ENCODE data around the gene LMO1.

LMO1 gene

DNA sequence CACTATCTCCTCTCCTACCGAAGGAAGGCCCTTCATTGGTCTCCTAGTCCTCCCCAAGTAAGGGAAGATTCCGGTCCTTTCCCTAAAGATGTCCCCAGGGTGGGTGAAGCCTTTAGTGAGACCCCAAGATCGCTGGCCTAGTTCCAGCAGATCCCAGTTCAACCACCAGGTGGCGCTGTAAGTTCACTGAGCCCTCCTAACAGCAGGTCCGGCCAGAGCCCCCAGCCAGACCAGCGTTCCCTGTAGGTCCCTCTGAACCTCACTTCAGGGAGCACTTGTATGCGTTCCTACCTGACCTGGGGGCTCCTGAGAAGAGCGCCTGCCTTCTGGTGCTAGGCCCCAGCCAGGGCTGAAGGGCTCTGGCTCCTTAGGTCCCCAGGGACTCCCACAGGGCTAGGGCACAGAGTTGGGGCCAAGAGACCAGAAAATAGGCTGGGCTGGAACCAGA lies 38.1 kb downstream of the LMO1 start:
- TF ChIP-seq ZNF274 (IDR thresholded peaks at IDR 0.05; ENCODE audit: low read depth, low read length): no peak
- no peak overlapping the region for H3K4me3 ChIP-seq (ENCODE audit: low read length)

GRCh38 chr11:8224711-8225110 lies 39.0 kb downstream of the LMO1 start:
- no peak overlapping the region for H3K4me3 ChIP-seq (ENCODE audit: low read length)
- no peak for TF ChIP-seq ZNF274 (IDR thresholded peaks at IDR 0.05; ENCODE audit: low read depth, low read length)

- H3K4me3 ChIP-seq (ENCODE audit: low read length): no peak overlapping the region
- TF ChIP-seq ZNF274 (IDR thresholded peaks at IDR 0.05; ENCODE audit: low read depth, low read length): no peak
These were observed 39.5 kb downstream of the LMO1 start for GRCh38 chr11:8224161-8224591.

DNA sequence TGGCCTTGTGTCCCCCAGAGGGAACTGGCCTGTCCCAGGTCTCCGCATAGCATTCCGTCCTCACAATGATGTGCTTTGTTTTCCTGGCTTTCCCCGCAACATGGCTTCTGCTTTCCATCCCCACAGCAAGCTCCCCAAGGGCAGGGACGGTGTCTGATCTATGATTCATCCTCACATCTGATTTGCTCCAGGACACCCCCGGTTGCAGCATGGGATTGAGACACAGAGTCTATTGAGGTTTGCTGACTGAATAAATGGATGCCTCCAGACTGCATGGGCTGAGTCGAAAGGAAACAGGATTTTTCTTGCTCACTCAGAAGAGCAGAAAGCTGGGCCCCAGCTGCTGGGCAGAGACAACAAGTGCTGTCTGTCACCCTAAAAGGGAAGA lies 40.2 kb downstream of the LMO1 start:
- no peak for TF ChIP-seq ZNF274 (IDR thresholded peaks at IDR 0.05; ENCODE audit: low read depth, low read length)
- no peak overlapping the region for H3K4me3 ChIP-seq (ENCODE audit: low read length)

DNA sequence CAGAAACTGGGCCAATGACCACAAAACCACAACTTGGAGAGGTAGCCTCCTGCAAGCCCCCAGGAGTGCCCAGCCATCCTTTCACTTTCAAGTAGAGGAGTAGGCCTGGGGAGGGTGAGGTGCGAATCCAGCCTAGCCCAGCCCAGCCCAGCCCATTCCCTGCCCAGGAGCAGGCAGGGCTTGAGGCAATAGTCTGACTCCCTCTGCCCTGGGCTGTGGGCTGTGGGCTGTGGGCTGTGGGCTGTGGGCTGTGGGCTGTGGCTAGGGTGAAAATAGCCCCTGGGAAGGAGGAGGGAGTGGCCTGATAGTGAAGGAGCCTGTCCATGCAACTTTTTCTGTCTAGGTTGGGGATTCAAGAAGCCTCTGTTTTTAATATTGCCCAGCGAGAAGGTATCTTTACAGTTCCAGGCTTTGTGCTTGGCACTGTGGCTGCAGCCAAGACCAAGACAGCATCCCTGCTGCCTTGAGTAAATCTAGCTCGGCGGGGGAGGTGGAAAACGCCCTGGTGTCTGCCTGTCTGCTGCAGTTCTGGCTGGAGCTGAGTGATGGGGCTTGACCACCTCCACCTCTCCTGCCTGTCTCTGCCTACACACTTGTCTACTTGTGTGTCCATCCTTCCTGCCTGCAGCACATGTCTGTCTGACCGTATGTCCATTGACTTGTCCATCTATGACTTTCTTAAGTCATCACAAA lies 40.7 kb downstream of the LMO1 start:
- no peak for TF ChIP-seq ZNF274 (IDR thresholded peaks at IDR 0.05; ENCODE audit: low read depth, low read length)
- no peak overlapping the region for H3K4me3 ChIP-seq (ENCODE audit: low read length)

GRCh38 chr11:8221917-8222495 lies 41.7 kb downstream of the LMO1 start:
- H3K4me3 ChIP-seq (ENCODE audit: low read length): no peak overlapping the region
- TF ChIP-seq ZNF274 (IDR thresholded peaks at IDR 0.05; ENCODE audit: low read depth, low read length): no peak

GRCh38 chr11:8221046-8221723 lies 42.5 kb downstream of the LMO1 start:
- H3K4me3 ChIP-seq (ENCODE audit: low read length): no peak overlapping the region
- TF ChIP-seq ZNF274 (IDR thresholded peaks at IDR 0.05; ENCODE audit: low read depth, low read length): no peak

DNA sequence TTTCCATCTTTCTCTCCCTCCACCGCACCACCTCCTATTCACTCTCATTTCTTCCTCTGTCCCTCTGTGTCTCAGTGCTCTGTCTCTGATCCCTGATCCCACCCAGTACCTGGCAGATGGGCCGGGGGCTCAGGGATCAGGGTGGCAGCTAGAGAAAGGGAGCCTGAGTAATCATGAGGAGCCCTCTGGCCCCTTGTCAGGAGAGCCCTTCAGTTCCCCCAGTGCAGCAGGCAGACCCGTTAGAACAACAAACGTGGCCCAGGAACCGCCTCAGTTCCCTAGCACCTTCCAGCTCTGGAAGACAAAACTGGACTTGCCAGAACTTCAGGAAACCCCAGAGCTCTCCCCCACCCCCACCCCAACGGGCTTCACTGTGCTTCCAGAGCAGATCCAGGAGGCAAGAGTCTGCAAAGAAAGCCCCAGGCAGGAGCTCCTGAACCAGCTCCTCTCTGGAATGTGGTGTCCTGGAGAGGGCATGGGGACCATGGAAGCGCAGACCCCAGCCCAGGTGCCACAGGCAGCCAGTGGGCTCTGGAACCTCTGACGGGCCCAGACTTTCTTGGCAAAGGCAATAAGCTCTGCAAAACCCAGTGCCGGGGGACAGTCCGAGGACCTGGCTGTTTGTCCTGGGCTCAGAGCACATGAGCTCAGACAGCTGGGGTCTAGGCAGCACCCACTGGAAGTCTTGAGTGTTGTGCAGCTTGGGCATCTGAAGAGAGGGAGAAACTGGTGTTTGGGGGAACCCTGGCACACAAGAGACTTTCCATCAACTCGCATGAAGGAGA lies 43.2 kb downstream of the LMO1 start:
- H3K4me3 ChIP-seq (ENCODE audit: low read length): no peak overlapping the region
- TF ChIP-seq ZNF274 (IDR thresholded peaks at IDR 0.05; ENCODE audit: low read depth, low read length): no peak

DNA sequence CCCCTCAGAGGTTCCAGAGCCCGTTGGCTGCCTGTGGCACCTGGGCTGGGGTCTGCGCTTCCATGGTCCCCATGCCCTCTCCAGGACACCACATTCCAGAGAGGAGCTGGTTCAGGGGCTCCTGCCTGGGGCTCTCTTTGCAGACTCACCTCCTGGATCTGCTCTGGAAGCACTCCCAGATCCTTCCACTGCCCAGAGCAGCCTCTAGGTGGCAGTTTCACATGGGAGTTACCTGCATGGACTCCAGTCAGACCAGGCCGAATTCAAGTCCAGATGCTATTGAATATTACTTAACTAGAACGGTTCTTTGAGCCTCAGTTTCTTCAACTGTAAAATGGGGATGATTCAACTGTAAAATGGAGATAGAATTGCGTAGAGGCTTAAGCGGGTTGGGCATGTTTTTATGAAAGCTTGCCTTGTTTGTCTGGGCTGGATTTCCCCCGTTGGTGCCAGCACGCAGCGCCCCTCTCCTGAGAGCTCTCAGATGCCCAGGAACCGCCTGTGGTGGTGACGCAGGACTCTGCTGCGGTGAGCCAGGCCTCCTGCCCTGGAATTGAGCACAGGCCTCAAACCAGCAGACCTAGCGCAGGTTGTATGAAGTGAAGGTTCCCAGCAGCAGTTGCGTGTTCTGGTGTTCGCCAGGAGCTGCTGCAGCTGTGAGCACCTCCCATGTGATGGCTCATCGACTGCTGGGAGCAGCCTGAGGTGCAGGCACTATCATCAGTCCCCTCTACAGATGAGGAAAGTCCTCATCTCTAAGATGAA lies 44.2 kb downstream of the LMO1 start:
- TF ChIP-seq ZNF274 (IDR thresholded peaks at IDR 0.05; ENCODE audit: low read depth, low read length): no peak
- H3K4me3 ChIP-seq (ENCODE audit: low read length): no peak overlapping the region

GRCh38 chr11:8218840-8219239 lies 44.8 kb downstream of the LMO1 start:
- no peak overlapping the region for H3K4me3 ChIP-seq (ENCODE audit: low read length)
- TF ChIP-seq ZNF274 (IDR thresholded peaks at IDR 0.05; ENCODE audit: low read depth, low read length): no peak

GRCh38 chr11:8218409-8218808 lies 45.3 kb downstream of the LMO1 start:
- H3K4me3 ChIP-seq (ENCODE audit: low read length): no peak overlapping the region
- TF ChIP-seq ZNF274 (IDR thresholded peaks at IDR 0.05; ENCODE audit: low read depth, low read length): no peak

DNA sequence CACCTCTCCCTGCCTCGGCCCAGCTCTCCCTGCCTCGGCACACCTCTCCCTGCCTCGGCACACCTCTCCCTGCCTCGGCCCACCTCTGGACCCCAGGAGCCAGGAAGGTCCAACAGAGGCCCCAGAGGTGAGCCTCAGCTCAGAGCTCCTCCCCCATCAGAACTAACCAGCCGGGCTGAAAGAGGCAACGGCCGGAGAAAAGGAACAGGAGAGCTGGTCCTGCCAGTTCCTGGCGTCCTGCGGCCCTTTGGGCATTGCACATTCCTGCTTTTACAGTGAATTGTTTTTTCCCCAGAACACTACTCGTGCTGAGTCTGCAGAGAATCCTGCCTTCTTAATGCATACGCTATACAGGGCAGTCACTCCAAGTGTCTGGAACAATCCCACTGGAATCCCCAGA lies 45.8 kb downstream of the LMO1 start:
- H3K4me3 ChIP-seq (ENCODE audit: low read length): no peak overlapping the region
- no peak for TF ChIP-seq ZNF274 (IDR thresholded peaks at IDR 0.05; ENCODE audit: low read depth, low read length)

GRCh38 chr11:8217136-8217535 lies 46.5 kb downstream of the LMO1 start:
- TF ChIP-seq ZNF274 (IDR thresholded peaks at IDR 0.05; ENCODE audit: low read depth, low read length): no peak
- H3K4me3 ChIP-seq (ENCODE audit: low read length): no peak overlapping the region

GRCh38 chr11:8213376-8213775 lies 50.3 kb downstream of the LMO1 start:
- TF ChIP-seq ZNF274 (IDR thresholded peaks at IDR 0.05; ENCODE audit: low read depth, low read length): no peak
- no peak overlapping the region for H3K4me3 ChIP-seq (ENCODE audit: low read length)

Measured in GM08714 (cell line).